IPS-15b (cell line): ENCODE measurements around the gene EXOSC9.

Experiments used
- H3K27me3 ChIP-seq: one replicate; pipeline ENCODE4 v1.6.1; 2013; ENCODE audit warnings: low read length; ENCODE audit not compliant: control insufficient read depth, insufficient read depth
- H3K36me3 ChIP-seq: one replicate; pipeline ENCODE4 v1.6.1; 2013; ENCODE audit warnings: low read length; ENCODE audit not compliant: control insufficient read depth, insufficient read depth
- H3K4me1 ChIP-seq: one replicate; pipeline ENCODE4 v1.6.1; 2013; ENCODE audit warnings: mild to moderate bottlenecking, low read length; ENCODE audit not compliant: control insufficient read depth, insufficient read depth
- H3K4me3 ChIP-seq: one replicate; pipeline ENCODE4 v1.5.1; 2013; ENCODE audit warnings: low read depth, low read length
- H3K9ac ChIP-seq: one replicate; pipeline ENCODE4 v1.6.1; 2013; ENCODE audit warnings: low read depth, mild to moderate bottlenecking, low read length
- H3K9me3 ChIP-seq: one replicate; pipeline ENCODE4 v1.6.1; 2013; ENCODE audit warnings: mild to moderate bottlenecking, low read length; ENCODE audit not compliant: control insufficient read depth, insufficient read depth

The EXOSC9 gene

DNA sequence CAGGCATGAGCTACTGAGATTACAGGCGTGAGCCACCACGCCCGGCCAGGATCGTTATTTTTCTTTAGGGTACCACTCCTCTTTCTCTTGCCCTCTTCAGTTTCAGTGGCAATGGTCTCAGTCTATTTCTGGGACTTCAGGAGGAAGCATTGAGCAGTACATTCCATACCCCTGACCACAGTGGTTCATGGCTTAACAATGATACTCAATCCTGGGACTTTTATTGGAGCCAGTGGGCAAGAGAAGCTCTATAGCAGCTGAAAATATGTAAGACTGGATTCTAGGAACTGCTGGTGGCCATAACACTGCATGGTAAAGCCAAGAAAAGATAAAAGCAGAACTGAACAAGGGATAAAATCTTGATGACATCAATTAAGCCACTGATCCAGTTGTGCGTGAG is 28.4 kb downstream of the EXOSC9 start:
- H3K36me3 ChIP-seq, result peaks cover 4% of the 10 kb centered on the region
- H3K4me1 ChIP-seq, result no peaks in the 10 kb centered on the region
- H3K27me3 ChIP-seq, result no peaks in the 10 kb centered on the region
- H3K9me3 ChIP-seq, result no peaks in the 10 kb centered on the region
- no peak overlapping the region for H3K9ac ChIP-seq
- H3K4me3 ChIP-seq, result no peak overlapping the region

DNA sequence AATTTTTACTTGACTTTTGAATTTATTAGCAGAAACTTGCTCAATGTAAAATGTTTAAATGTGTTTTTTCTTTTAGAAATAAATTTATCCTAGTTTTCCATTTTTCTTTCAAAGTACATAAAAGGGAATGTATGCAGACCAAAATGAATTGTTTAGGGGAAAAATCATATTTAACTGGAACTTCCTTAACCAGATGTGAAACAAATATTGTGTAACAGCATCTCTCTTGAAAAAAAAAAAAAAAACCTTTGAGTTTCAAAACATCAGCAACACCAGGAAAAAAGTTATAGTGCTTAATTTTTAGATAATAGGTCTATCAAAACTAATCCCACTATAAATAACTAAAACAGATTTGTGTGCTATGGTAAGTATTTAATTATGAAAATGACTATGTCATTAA is 37.0 kb downstream of the EXOSC9 start:
- H3K4me3 ChIP-seq, result no peak overlapping the region
- no peaks in the 10 kb centered on the region for H3K36me3 ChIP-seq
- H3K4me1 ChIP-seq, result no peaks in the 10 kb centered on the region

DNA sequence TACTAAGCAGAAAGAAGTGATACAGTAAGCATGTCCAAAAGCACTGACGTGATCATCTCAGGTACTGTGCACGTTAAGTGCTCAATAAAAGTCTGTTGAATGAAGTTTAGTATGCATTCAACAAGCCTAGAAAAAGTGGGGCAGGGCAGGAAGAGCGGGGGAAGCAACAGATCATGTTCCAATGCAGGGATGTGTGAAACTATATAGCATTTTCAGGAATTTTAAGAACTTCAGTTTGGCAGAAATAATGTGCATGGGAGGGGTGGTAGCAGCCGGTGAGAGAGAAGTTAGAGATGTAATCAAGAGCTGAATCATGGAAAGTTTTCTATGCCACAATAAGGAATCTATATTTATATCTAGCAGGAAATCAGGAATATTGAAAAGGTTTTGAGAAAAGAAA is 41.7 kb downstream of the EXOSC9 start:
- H3K4me1 ChIP-seq, result no peaks in the 10 kb centered on the region
- H3K4me3 ChIP-seq, result no peak overlapping the region
- no peaks in the 10 kb centered on the region for H3K36me3 ChIP-seq
- H3K9me3 ChIP-seq, result no peaks in the 10 kb centered on the region
- no peak overlapping the region for H3K9ac ChIP-seq
- H3K27me3 ChIP-seq, result no peaks in the 10 kb centered on the region

More for the DNA sequence above, 37.0 kb downstream of the EXOSC9 start:
- no peak overlapping the region for H3K9ac ChIP-seq
- no peaks in the 10 kb centered on the region for H3K27me3 ChIP-seq
- no peaks in the 10 kb centered on the region for H3K9me3 ChIP-seq

DNA sequence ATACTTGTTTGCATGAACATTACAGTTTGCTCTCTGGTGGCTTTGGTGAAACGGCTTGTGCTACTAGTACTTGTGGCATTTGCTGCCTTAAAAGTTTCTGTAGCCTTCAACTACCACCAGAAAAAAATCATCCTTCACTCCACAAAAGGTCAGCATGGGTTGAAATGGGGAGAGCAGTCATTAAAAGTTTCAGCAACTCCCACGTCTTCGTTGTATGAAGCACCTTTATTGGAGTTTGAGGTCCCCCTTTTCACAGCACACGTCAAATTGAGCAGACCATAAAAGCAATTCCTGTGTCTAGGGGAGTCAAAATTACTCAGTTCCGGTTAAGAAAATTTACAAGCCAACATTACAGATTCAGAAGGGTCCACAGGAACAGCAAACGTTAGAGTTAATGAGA is 45.5 kb downstream of the EXOSC9 start:
- no peaks in the 10 kb centered on the region for H3K4me1 ChIP-seq
- no peak overlapping the region for H3K4me3 ChIP-seq
- no peaks in the 10 kb centered on the region for H3K9me3 ChIP-seq
- no peaks in the 10 kb centered on the region for H3K36me3 ChIP-seq
- H3K9ac ChIP-seq, result no peak overlapping the region
- H3K27me3 ChIP-seq, result no peaks in the 10 kb centered on the region

DNA sequence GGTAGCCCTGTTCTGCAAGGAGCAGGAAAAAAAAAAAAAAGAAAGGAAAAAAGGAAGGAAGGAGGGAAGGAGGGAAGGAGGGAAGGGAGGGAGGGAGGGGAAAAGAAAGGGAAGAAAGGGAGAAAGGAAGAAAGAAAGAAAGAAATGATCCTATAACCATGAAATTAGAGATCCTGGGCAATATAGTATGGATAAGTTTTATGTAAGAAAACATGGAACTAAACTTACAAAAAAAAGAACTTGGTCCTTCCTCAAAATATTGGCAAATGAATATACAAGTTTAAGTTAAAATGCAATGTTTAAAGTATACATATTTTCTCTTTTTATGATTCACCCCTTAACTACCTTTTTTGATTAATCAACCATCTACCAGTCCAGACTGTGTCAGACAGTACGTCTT is 50.2 kb downstream of the EXOSC9 start:
- H3K9me3 ChIP-seq, result no peaks in the 10 kb centered on the region
- H3K36me3 ChIP-seq, result no peaks in the 10 kb centered on the region
- H3K27me3 ChIP-seq, result no peaks in the 10 kb centered on the region
- H3K4me3 ChIP-seq, result no peak overlapping the region
- H3K9ac ChIP-seq, result no peak overlapping the region
- no peaks in the 10 kb centered on the region for H3K4me1 ChIP-seq

GRCh38 chr4:121860121-121860520 is 59.0 kb downstream of the EXOSC9 start:
- Histone ChIP-seq H3K9me3 (no peaks in the 10 kb centered on the region), H3K4me3 (no peak overlapping the region), H3K4me1 (no peaks in the 10 kb centered on the region), H3K36me3 (no peaks in the 10 kb centered on the region), H3K9ac (no peak overlapping the region), H3K27me3 (no peaks in the 10 kb centered on the region)

- H3K9me3 ChIP-seq, result no peaks in the 10 kb centered on the region
- H3K4me3 ChIP-seq, result no peak overlapping the region
- no peaks in the 10 kb centered on the region for H3K27me3 ChIP-seq
- H3K36me3 ChIP-seq, result no peaks in the 10 kb centered on the region
- no peak overlapping the region for H3K9ac ChIP-seq
- no peaks in the 10 kb centered on the region for H3K4me1 ChIP-seq
Measured at GRCh38 chr4:121861426-121861825, 60.3 kb downstream of the EXOSC9 start.

GRCh38 chr4:121863799-121864198 is 62.7 kb downstream of the EXOSC9 start:
- Histone ChIP-seq H3K36me3 (no peaks in the 10 kb centered on the region), H3K9ac (no peak overlapping the region)

More at GRCh38 chr4:121863799-121864198, 62.7 kb downstream of the EXOSC9 start:
- H3K9me3 ChIP-seq, result no peaks in the 10 kb centered on the region
- no peaks in the 10 kb centered on the region for H3K27me3 ChIP-seq
- H3K4me3 ChIP-seq, result no peak overlapping the region
- no peaks in the 10 kb centered on the region for H3K4me1 ChIP-seq
